Right atrium auricular region (tissue), 2 donors: ENCODE data around the gene PRDX2. TPM values are rescaled to one million over a fixed set of nuclear protein-coding genes. Genes with fewer than 3 reads are reported as not detected.
"Not testable (repeated sequence)": the region's sequence is repeated elsewhere in the genome, so short reads cannot be mapped to it uniquely, and the experiment has no call there.

Source experiments
- DNase-seq: peaks from one replicate; pipeline ENCODE4 v3.0.0-alpha.2; 2019; ENCODE audit warnings: low spot score
- H3K27ac ChIP-seq, 2 donors: fragments of 200-600 bp; sonication (generic); 1 replicate in 1 of 2; 2 replicates in 1 of 2; pipeline ENCODE4 v1.5.1; 2016 to 2019
- H3K27me3 ChIP-seq, 2 donors: fragments of 200-600 bp; sonication (generic); one replicate each; pipeline versions ENCODE4 v1.5.1 to v1.6.0; 2017 to 2019
- H3K36me3 ChIP-seq: fragments of 200-600 bp; sonication (generic); one replicate; pipeline ENCODE4 v1.5.1; 2016
- H3K4me1 ChIP-seq, 2 donors: fragments of 200-600 bp; sonication (generic); one replicate each; pipeline versions ENCODE4 v1.5.1 to v1.6.0; 2017 to 2019
- H3K4me3 ChIP-seq, 2 donors: fragments of 200-600 bp; sonication (generic); 1 replicate in 1 of 2; 2 replicates in 1 of 2; pipeline ENCODE4 v1.5.1; 2017 to 2019; ENCODE audit warnings: mild to moderate bottlenecking in 1 of 2, moderate library complexity in 1 of 2
- H3K9me3 ChIP-seq, 2 donors: fragments of 200-600 bp; sonication (generic); one replicate each; pipeline ENCODE4 v1.5.1; 2019
- CTCF ChIP-seq, 2 donors: fragments of 200-600 bp; sonication (generic); IDR thresholded peaks; one replicate each; pipeline ENCODE4 v1.5.1; 2019; ENCODE audit warnings: antibody characterized with exemption in 2 of 2
- total RNA-seq, 2 donors: library from RNA; depleted of rRNA; stranded (reverse); fragments of >200 nt; gene quantifications; one replicate each; pipeline ENCODE4 v1.1.0, GENCODE V29; 2016

Gene PRDX2
- 100 to 1,000 TPM; 702 to 859 TPM for total RNA-seq

GRCh38 chr19:12801466-12802266, at the start of gene PRDX2, which contains the start of gene THSD8:
TSS of gene PRDX2 (minus strand) at chr19:12801800. CDS start at chr19:12801261, 539 bp downstream.
TSS of gene THSD8 (plus strand) at chr19:12802069. CDS start at chr19:12802072, 3 bp downstream.
- no peak for TF ChIP-seq CTCF (IDR thresholded peaks at IDR 0.05)
- DNase-seq, result no peak
- no peaks in the 10 kb centered on the region for H3K27me3 ChIP-seq
- peak within 1 kb of the TSS; percentile 74 to 82 for H3K4me3 ChIP-seq
- H3K4me1 ChIP-seq, result peaks cover 0 to 30% of the 10 kb centered on the region in 2 donors
- peaks cover 18% of the 10 kb centered on the region for H3K36me3 ChIP-seq
- H3K9me3 ChIP-seq, result no peaks in the 10 kb centered on the region
- H3K27ac ChIP-seq, result peak within 1 kb of the TSS; percentile 84 to 85

GRCh38 chr19:12847159-12848139, 45.8 kb upstream of the PRDX2 start:
- Histone ChIP-seq H3K9me3 (no peaks in the 10 kb centered on the region), H3K36me3 (no peaks in the 10 kb centered on the region), H3K4me1 (peaks cover 0 to 11% of the 10 kb centered on the region in 2 donors), H3K27ac (no peak overlapping the region), H3K27me3 (no peaks in the 10 kb centered on the region), H3K4me3 (peak overlapping the region in 1 of 2 donors; percentile 24)
- peak; percentile 86 for DNase-seq
- TF ChIP-seq CTCF (IDR thresholded peaks at IDR 0.05), result peak; percentile 99 to 100

- DNase-seq, H3K9me3 ChIP-seq, H3K36me3 ChIP-seq, H3K4me3 ChIP-seq, H3K27me3 ChIP-seq, H3K27ac ChIP-seq: not testable (repeated sequence)
- H3K4me1 ChIP-seq, result peaks cover 0 to 11% of the 10 kb centered on the region in 2 donors
Observed at GRCh38 chr19:12846613-12847012, 45.0 kb upstream of the PRDX2 start.

GRCh38 chr19:12843999-12844732, 42.6 kb upstream of the PRDX2 start:
- no peak for TF ChIP-seq CTCF (IDR thresholded peaks at IDR 0.05)
- Histone ChIP-seq H3K4me1 (peaks cover 0 to 21% of the 10 kb centered on the region in 2 donors), H3K9me3 (no peaks in the 10 kb centered on the region), H3K36me3 (no peaks in the 10 kb centered on the region), H3K4me3 (no peak overlapping the region), H3K27me3 (peaks cover 19 to 28% of the 10 kb centered on the region in 2 donors), H3K27ac (no peak overlapping the region)
- DNase-seq, result no peak

- Histone ChIP-seq H3K4me1 (peaks cover 0 to 27% of the 10 kb centered on the region in 2 donors), H3K27me3 (peaks cover 27 to 36% of the 10 kb centered on the region in 2 donors), H3K36me3 (no peaks in the 10 kb centered on the region), H3K4me3 (no peak overlapping the region), H3K9me3 (no peaks in the 10 kb centered on the region), H3K27ac (no peak overlapping the region)
- no peak for DNase-seq
- TF ChIP-seq CTCF (IDR thresholded peaks at IDR 0.05), result no peak
Observed at GRCh38 chr19:12843328-12843727, 41.7 kb upstream of the PRDX2 start.
